HG03378 (cell line): ENCODE data around the gene PLCB1.
A peak's percentile ranks its signal among the peaks of the same experiment; 100 is the strongest.
"Not testable (repeated sequence)": the region's sequence is repeated elsewhere in the genome, so short reads cannot be mapped to it uniquely, and the experiment has no call there.

Experiments
- ATAC-seq: cut with Tn5 transposase; IDR thresholded peaks from one replicate; pipeline ENCODE4 v1.9.1; 2021; ENCODE audit warnings: mild to moderate bottlenecking, moderate library complexity; ENCODE audit not compliant: unreplicated experiment

The PLCB1 gene

GRCh38 chr20:8853211-8853610 lies 721.1 kb downstream of the PLCB1 start:
- ATAC-seq, result not testable (repeated sequence)

- peak; percentile 90 for ATAC-seq
Measured at GRCh38 chr20:8853805-8854338, 721.8 kb downstream of the PLCB1 start.

GRCh38 chr20:8854571-8854970 lies 722.5 kb downstream of the PLCB1 start:
- no peak for ATAC-seq

- ATAC-seq, result no peak
Measured at GRCh38 chr20:8855315-8855714, 723.2 kb downstream of the PLCB1 start.

GRCh38 chr20:8856668-8857067 lies 724.6 kb downstream of the PLCB1 start:
- no peak for ATAC-seq

- no peak for ATAC-seq
Measured at GRCh38 chr20:8858181-8858787, 726.2 kb downstream of the PLCB1 start.

GRCh38 chr20:8860011-8860495 lies 728.0 kb downstream of the PLCB1 start:
- peak; percentile 54 for ATAC-seq

GRCh38 chr20:8862092-8862491 lies 730.0 kb downstream of the PLCB1 start:
- ATAC-seq, result no peak

GRCh38 chr20:8865636-8866035 lies 733.6 kb downstream of the PLCB1 start:
- ATAC-seq, result no peak

- no peak for ATAC-seq
Measured at GRCh38 chr20:8867038-8867740, 735.1 kb downstream of the PLCB1 start.

GRCh38 chr20:8870652-8871051 lies 738.6 kb downstream of the PLCB1 start:
- ATAC-seq, result no peak

- ATAC-seq, result no peak
Measured at GRCh38 chr20:8874437-8874836, 742.4 kb downstream of the PLCB1 start.

GRCh38 chr20:8875586-8875985 lies 743.5 kb downstream of the PLCB1 start:
- ATAC-seq, result no peak

GRCh38 chr20:8876366-8876765 lies 744.3 kb downstream of the PLCB1 start:
- no peak for ATAC-seq

GRCh38 chr20:8877294-8877693 lies 745.2 kb downstream of the PLCB1 start:
- ATAC-seq, result no peak

GRCh38 chr20:8879669-8880068 lies 747.6 kb downstream of the PLCB1 start:
- no peak for ATAC-seq

- ATAC-seq, result no peak
Measured at GRCh38 chr20:8880085-8880853, 748.2 kb downstream of the PLCB1 start.

GRCh38 chr20:8891039-8891438 lies 759.0 kb downstream of the PLCB1 start:
- ATAC-seq, result no peak

GRCh38 chr20:8895472-8895871 lies 763.4 kb downstream of the PLCB1 start:
- ATAC-seq, result no peak

- ATAC-seq, result no peak
Measured at GRCh38 chr20:8898823-8899222, 766.8 kb downstream of the PLCB1 start.

GRCh38 chr20:8901237-8902025 lies 769.4 kb downstream of the PLCB1 start:
- ATAC-seq, result no peak
